Small intestine (tissue), 7 donors: ENCODE results near the gene RAMACL. TPM values are rescaled to one million over a fixed set of nuclear protein-coding genes. Genes with fewer than 3 reads are reported as not detected.
A peak's percentile ranks its signal among the peaks of the same experiment; 100 is the strongest.

ENCODE experiments used
- DNase-seq, 2 donors: peaks; one replicate each; pipeline versions ENCODE4 v3.0.0 to v3.0.0-alpha.2; 2013
- FAIRE-seq: peaks from 2 replicates; lab custom pipeline; 2012; peaks lifted over from hg19 to GRCh38; lab: Jason Lieb, UNC
- H3K27ac ChIP-seq, 3 donors: one replicate each; pipeline ENCODE4 v1.5.1; 2013; ENCODE audit warnings: low read length in 2 of 3, mild to moderate bottlenecking in 2 of 3, control low read depth in 1 of 3, inconsistent platforms in 1 of 3, low read depth in 1 of 3, moderate library complexity in 1 of 3
- H3K27me3 ChIP-seq, 3 donors: one replicate each; pipeline ENCODE4 v1.6.1; 2013; ENCODE audit warnings: low read length in 3 of 3, inconsistent platforms in 1 of 3; ENCODE audit not compliant: control insufficient read depth in 3 of 3, insufficient read depth in 3 of 3
- H3K36me3 ChIP-seq, 3 donors: one replicate each; pipeline ENCODE4 v1.6.1; 2013; ENCODE audit warnings: low read length in 3 of 3, inconsistent platforms in 1 of 3, low read depth in 1 of 3, mild to moderate bottlenecking in 1 of 3, moderate library complexity in 1 of 3; ENCODE audit not compliant: control insufficient read depth in 3 of 3, insufficient read depth in 2 of 3
- H3K4me1 ChIP-seq, 3 donors: one replicate each; pipeline ENCODE4 v1.6.1; 2013; ENCODE audit warnings: low read length in 2 of 3, inconsistent platforms in 1 of 3, low read depth in 1 of 3, mild to moderate bottlenecking in 1 of 3, moderate library complexity in 1 of 3; ENCODE audit not compliant: control insufficient read depth in 3 of 3, insufficient read depth in 2 of 3
- H3K4me3 ChIP-seq, 3 donors: one replicate each; pipeline ENCODE4 v1.5.1; 2013; ENCODE audit warnings: low read length in 3 of 3, control low read depth in 1 of 3, inconsistent platforms in 1 of 3, low read depth in 1 of 3, mild to moderate bottlenecking in 1 of 3, moderate library complexity in 1 of 3
- H3K9me3 ChIP-seq, 2 donors: one replicate each; pipeline ENCODE4 v1.6.1; 2013; ENCODE audit warnings: low read depth in 1 of 2, low read length in 1 of 2; ENCODE audit not compliant: control insufficient read depth in 2 of 2, insufficient read depth in 1 of 2
- WGBS, 3 donors: extraction: QIAGEN DNeasy Blood & Tissue Kit; methylation state at CpG; one replicate each; pipeline ENCODE4 v1.1.7; 2013; 5-methylcytosine and 5-hydroxymethylcytosine counted together
- polyA plus RNA-seq, 4 donors: library from polyadenylated mRNA; stranded (reverse) in 3 of 4; unstranded in 1 of 4; fragments of 200-250 nt in 3 of 4; fragments of 120-200 nt in 1 of 4; gene quantifications; one replicate each; pipeline versions ENCODE4 v1.2.1 to v1.2.3, GENCODE V29; 2013
- donor health status: healthy with polysubstance abuse.
- donor health status: control.
- donor health status: control.
- donor health status: Bipolar disorder and iron deficiency.
- donor health status: healthy.

Gene RAMACL
- polyA plus RNA-seq, 4 donors: 0.16 to 0.24 TPM; not detected in 2

DNA sequence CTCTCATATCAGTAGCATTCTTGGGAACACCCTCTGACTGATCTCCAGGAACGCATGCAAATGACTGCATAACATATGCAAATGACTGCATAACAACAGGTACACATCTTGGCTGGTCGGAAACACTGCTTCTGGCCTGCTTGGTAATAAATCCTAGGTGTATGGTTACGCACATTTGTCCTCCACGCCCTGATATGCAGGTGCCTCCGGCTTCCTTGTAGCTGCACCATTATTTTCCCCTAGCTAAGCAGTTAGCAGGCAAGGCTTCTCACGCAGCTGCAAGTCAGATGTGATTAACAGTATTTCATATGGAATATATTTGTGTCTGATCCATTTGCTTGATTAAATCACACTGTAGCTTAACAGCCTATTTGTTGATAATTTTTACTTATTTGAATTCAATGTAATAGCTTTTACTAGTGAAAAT lies 34.6 kb upstream of the RAMACL start:
- H3K27ac ChIP-seq: no peak overlapping the region
- FAIRE-seq (no peak), DNase-seq (peak in 1 of 2 donors; percentile 81)
- H3K4me3 ChIP-seq: no peak overlapping the region
- 18 to 66% (median 37%) methylated on average over 6 of the region's 6 CpGs for WGBS, 3 donors
- H3K27me3 ChIP-seq: peaks cover 0 to 28% (median 2%) of the 10 kb centered on the region in 3 donors
- H3K36me3 ChIP-seq: peaks cover 0 to 7% (median 0%) of the 10 kb centered on the region in 3 donors
- H3K9me3 ChIP-seq: no peaks in the 10 kb centered on the region
- peaks cover 0 to 8% (median 7%) of the 10 kb centered on the region in 3 donors for H3K4me1 ChIP-seq

DNA sequence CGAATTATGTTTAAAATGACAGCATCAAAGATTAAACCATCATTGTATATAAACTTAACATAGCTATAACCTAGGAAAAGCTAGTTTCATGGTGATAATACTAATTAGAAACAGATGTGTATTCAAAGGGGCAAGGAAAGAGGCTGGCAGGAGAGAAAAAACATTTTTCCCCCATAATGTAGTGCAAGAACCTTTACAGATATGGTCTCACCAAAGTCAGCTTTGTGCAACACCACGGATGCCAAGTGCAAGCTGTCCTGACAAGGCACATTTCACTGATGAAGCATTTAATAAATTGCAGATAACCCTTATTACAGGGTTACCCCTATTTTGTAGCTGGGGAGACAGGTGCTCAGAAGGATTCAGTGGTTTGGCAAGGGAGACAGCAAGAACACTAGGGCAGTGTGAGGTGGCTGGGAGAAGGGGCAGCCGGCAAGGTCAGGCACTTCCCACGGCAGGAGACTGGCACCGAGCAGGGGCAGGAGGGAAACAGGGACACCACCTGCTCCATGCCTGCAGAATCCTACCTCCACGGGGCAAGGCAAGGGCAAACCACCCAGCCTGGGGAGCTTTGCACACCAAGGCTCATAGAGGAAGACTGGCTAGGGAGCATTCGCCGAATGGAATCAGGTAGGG lies 34.1 kb upstream of the RAMACL start:
- WGBS, 3 donors: 47 to 76% (median 65%) methylated on average over 8 of the region's 8 CpGs
- Histone ChIP-seq H3K36me3 (peaks cover 0 to 7% (median 0%) of the 10 kb centered on the region in 3 donors), H3K9me3 (no peaks in the 10 kb centered on the region), H3K4me3 (no peak overlapping the region), H3K27ac (peak overlapping the region in 1 of 3 donors; percentile 9), H3K27me3 (peaks cover 0 to 23% (median 2%) of the 10 kb centered on the region in 3 donors), H3K4me1 (peaks cover 0 to 9% (median 6%) of the 10 kb centered on the region in 3 donors)
- DNase-seq (no peak), FAIRE-seq (no peak)

DNA sequence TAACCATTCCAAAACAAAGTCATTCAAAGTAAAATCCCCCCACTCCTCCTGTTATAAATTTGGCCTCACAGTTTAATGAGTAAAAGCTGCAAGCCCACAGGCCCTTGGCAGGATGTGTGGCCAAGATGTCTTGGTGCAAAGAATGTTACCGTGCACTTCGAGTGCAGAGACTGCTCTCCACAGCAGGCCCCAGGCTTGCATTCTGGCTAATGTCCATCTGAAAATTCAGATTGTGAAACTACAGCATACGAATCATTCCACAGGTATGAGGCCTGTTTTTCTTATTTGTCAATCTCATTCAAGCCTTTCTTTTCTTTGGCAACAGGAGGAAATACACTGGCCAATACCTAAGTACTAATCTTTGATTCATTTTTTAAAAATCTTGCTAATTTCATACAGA lies 33.4 kb upstream of the RAMACL start:
- peak overlapping the region in 1 of 3 donors; percentile 8 for H3K27ac ChIP-seq
- DNase-seq (no peak), FAIRE-seq (no peak)
- 59 to 83% (median 68%) methylated on average over 3 of the region's 3 CpGs for WGBS, 3 donors
- H3K27me3 ChIP-seq: peaks cover 0 to 16% (median 2%) of the 10 kb centered on the region in 3 donors
- peaks cover 0 to 9% (median 6%) of the 10 kb centered on the region in 3 donors for H3K4me1 ChIP-seq
- peaks cover 0 to 7% (median 0%) of the 10 kb centered on the region in 3 donors for H3K36me3 ChIP-seq
- no peaks in the 10 kb centered on the region for H3K9me3 ChIP-seq
- H3K4me3 ChIP-seq: no peak overlapping the region

DNA sequence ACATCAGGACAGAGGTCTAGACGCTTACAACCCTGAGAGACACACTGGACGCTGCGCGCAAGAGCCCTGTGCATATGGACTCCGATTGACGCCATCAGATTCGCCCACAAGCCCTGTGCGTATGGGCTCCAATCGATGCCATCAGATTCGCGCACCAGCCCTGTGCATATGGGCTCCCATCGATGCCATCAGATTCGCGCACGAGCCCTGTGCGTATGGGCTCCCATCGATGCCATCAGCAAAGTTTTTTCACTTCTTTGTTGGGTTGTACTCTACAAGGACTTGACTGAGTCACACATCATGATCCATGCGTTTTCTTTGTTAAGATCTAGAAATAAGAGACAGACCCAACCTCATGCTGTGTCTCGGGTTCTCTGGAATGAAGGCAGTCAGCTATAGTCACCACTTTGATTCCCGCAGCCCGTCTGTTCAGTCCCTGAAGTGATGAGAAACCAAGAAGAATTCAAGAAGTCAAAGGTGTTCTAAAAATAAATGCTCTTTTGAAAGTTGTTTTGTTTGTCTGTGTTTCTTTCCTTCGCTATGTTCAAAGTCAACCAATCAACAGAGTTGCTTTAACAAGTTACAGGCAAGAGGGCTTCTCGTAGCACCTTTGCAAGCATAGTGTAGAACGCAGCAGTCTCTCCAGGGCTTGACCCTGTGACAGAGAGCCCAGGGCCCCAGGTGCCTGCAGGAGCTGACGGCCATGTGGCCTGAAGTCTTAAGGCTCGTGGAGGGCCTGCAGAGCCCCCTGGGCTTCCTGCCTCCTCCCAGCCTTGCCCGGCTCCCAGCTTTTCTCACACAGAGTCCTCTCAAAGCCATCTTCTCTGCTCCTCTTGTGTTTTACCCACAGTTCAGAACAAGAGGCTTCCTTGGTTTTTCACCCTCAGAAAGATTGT lies 32.6 kb upstream of the RAMACL start:
- 93 to 97% (median 95%) methylated on average over 27 of the region's 27 CpGs for WGBS, 3 donors

DNA sequence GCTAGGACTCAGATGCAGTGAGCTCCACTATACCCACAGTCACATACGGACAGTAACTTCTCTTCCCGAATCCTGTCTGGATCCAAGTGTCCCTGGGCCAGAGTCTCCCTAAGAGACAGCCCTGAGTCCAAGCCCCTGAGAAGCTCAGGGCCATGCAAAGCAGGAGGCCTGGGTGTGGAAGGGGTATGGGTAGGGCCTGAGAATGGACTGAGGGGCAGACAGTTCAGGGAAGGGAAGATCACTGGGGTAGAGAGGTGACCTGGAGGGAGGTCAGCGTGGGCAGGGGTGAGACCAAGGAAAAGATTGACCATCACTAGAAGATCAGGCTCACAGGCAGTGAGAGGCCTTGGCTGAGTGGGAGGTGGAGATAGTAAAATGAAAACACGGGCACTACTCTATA lies 31.8 kb upstream of the RAMACL start:
- Histone ChIP-seq H3K4me1 (peaks cover 0 to 7% (median 6%) of the 10 kb centered on the region in 3 donors), H3K27me3 (peaks cover 0 to 7% (median under 1%) of the 10 kb centered on the region in 3 donors), H3K4me3 (no peak overlapping the region), H3K9me3 (no peaks in the 10 kb centered on the region), H3K36me3 (peaks cover 0 to 7% (median 0%) of the 10 kb centered on the region in 3 donors), H3K27ac (no peak overlapping the region)
- FAIRE-seq (no peak), DNase-seq (no peak)
- WGBS, 3 donors: 89 to 94% (median 91%) methylated on average over 4 of the region's 4 CpGs

More for the DNA sequence above, 32.6 kb upstream of the RAMACL start:
- peaks cover 0 to 9% (median 6%) of the 10 kb centered on the region in 3 donors for H3K4me1 ChIP-seq
- H3K27ac ChIP-seq: no peak overlapping the region
- DNase-seq (no peak), FAIRE-seq (no peak)
- H3K9me3 ChIP-seq: no peaks in the 10 kb centered on the region
- H3K36me3 ChIP-seq: peaks cover 0 to 7% (median 0%) of the 10 kb centered on the region in 3 donors
- H3K27me3 ChIP-seq: peaks cover 0 to 11% (median 2%) of the 10 kb centered on the region in 3 donors
- no peak overlapping the region for H3K4me3 ChIP-seq

DNA sequence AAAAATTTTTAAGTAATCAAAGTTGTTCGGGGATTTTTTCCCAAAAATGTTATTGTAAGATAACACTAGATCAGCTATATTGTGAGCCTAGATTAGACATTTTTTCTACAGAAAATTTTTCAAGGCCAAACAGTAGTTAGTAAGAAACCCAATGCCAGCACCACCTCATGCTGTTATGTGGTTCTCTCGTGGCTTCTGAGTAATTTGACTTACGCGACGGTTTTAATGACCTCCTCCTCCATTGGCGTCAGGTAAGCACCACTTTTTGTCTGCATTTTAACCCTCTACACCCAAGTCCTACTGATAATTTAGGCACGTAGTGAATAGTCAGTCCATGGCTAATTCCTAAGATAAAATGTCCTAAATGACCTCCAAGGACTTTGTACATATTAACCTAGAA lies 30.9 kb upstream of the RAMACL start:
- 80 to 86% (median 84%) methylated on average over 7 of the region's 7 CpGs for WGBS, 3 donors
- Histone ChIP-seq H3K27me3 (no peaks in the 10 kb centered on the region), H3K36me3 (peaks cover 0 to 7% (median 0%) of the 10 kb centered on the region in 3 donors), H3K9me3 (no peaks in the 10 kb centered on the region), H3K4me1 (peaks cover 0 to 6% (median 6%) of the 10 kb centered on the region in 3 donors), H3K27ac (no peak overlapping the region), H3K4me3 (no peak overlapping the region)
- DNase-seq (no peak), FAIRE-seq (no peak)

DNA sequence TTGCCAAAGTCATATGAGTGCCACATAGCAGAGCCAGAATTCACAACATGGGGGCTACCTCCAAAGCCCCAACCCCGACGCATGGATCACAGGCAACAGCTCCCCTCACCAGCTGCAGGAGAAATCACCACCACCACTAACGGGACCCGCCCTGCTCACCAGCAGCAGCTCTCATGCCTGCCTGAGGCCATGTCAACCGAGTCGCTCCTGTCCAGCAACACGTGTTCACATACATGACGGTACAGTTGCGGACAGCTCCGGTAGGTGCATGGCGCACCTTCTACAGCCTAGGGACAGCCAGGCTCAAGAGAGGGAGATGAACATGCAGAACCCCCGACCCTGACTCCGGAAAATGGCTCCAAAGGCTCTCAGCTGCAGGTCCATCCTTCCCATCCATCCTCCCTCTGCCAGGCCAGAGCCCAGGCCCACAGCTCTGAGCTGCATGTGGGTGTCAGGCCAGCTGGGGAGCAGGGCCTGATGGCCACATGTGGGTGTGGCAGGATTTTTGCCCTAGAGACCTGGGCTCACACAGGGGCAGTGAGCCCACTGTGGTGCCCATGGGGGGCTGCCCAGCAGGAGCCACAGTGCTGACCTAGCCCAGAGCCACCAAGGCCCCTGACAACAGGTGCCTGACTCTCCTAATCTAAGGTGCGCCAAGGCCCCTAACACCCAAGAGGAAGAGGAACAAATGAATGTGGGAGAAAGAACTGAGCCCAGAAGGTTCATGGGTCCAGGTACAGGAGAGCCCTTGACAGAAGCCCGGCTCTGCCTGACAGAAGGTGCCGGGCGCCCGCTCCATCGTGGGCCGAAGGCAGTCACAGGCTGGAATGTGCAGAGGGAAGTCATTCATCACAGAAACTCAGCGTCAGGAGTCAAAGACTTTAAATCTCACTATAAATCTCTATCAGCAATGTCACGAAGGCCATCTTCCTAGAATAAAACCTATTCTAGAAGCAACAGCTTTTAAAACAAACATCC lies 30.1 kb upstream of the RAMACL start:
- DNase-seq (no peak), FAIRE-seq (no peak)
- Histone ChIP-seq H3K4me1 (peaks cover 0 to 6% (median 6%) of the 10 kb centered on the region in 3 donors), H3K4me3 (no peak overlapping the region), H3K9me3 (no peaks in the 10 kb centered on the region), H3K27me3 (no peaks in the 10 kb centered on the region), H3K27ac (no peak overlapping the region), H3K36me3 (peaks cover 0 to 7% (median 0%) of the 10 kb centered on the region in 3 donors)
- WGBS, 3 donors: 91 to 97% (median 94%) methylated on average over 22 of the region's 22 CpGs
